Measurements from ENCODE around the gene CAB39L.

DNA sequence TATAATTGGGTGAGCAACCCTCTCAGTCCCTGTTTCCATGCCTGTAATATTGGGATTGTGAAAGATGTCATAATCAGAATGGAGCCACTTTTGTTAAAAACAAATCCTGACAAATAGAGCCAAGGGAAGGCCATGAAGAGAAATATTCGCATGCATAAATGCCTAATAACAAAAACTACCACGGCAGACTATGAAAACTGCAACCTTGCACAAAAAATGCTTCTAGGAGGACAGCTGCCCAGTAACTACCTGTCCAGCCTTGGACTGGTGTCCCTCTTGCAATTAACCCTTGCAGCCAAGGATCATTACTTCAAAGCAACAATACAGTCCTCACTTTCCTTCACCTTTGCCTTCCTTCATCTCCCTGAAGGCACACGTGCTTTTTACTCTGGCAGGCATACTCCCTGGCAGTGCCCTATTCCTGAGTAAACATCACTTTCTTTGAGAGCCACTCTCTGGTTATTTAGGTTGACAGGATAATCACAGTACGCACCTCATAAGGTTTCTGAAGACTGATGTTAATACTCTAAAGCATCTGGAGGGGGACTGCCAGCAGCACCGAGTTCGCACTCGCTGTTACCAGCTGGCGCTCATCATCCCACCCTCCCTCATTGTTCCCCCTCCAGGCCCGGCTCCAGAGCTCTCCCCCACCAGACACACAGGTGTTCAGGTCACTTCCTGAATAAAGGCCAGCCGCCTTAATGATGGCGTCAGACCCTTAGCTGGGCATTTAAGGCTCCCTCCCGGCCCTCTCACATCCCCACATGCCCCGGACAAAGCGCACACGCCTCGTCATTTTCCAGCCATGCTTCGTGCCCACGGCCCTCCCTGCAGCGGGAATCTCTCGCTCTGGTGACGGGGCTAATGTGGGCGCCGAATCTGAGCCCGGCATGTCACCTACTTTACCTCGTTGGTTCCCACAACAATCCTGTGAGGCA, 138.8 kb downstream of the CAB39L start:
- TF ChIP-seq EZH2 (IDR thresholded peaks at IDR 0.05; ENCODE audit: low read length), result no peak
- TF ChIP-seq, protein P1, sequence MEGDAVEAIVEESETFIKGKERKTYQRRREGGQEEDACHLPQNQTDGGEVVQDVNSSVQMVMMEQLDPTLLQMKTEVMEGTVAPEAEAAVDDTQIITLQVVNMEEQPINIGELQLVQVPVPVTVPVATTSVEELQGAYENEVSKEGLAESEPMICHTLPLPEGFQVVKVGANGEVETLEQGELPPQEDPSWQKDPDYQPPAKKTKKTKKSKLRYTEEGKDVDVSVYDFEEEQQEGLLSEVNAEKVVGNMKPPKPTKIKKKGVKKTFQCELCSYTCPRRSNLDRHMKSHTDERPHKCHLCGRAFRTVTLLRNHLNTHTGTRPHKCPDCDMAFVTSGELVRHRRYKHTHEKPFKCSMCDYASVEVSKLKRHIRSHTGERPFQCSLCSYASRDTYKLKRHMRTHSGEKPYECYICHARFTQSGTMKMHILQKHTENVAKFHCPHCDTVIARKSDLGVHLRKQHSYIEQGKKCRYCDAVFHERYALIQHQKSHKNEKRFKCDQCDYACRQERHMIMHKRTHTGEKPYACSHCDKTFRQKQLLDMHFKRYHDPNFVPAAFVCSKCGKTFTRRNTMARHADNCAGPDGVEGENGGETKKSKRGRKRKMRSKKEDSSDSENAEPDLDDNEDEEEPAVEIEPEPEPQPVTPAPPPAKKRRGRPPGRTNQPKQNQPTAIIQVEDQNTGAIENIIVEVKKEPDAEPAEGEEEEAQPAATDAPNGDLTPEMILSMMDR (optimal IDR thresholded peaks at IDR 0.05 in 1 of 3, IDR thresholded peaks at IDR 0.05 in 1 of 3, conservative IDR thresholded peaks at IDR 0.05 in 1 of 3; ENCODE audit: extremely low read depth in 1 of 3, insufficient read depth in 2 of 3, low read length in 3 of 3), result no peak

All from keratinocyte (primary cell).